Measurements from ENCODE around the gene SV2C.

The SV2C gene

GRCh38 chr5:76380346-76381066, 297.3 kb downstream of the SV2C start:
- no peak for DNase-seq (ENCODE audit: low read depth)

DNA sequence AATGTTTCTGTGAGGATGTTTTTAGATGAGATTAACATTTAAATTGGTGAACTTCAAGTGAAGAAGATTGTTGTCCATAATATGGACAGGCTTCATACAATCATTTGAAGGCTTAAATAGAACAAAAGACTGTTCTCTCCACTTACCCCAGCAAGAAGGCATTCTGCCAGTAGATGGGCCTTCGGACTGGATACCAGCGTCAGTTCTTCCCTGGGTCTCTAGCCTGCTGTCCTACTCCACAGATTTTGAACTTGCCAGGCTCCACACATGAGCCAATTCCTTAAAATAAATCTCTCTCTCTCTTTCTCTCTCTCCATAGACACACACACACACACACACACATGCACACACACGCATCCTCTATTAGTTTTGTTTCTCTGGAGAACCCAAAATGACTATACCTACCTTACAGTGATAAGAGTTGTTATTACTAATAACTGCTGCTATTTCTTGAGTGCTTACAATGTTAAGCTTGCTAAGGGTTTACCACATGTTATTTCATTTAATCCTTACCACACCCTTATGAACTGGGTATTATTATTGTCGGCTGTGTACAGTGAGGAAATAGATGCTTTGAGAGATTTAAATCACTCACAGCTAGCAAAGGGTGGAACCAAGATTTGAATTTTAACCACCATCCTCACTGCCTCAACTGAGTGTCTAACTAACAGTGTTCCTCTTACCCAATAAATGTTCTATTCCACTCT, 300.1 kb downstream of the SV2C start:
- DNase-seq (ENCODE audit: low read depth) = no peak

GRCh38 chr5:76384189-76384588, 301.0 kb downstream of the SV2C start:
- DNase-seq (ENCODE audit: low read depth) = no peak

GRCh38 chr5:76384705-76385104, 301.5 kb downstream of the SV2C start:
- DNase-seq (ENCODE audit: low read depth) = no peak

- no peak for DNase-seq (ENCODE audit: low read depth)
Measured at GRCh38 chr5:76385540-76385939, 302.4 kb downstream of the SV2C start.

- no peak for DNase-seq (ENCODE audit: low read depth)
Measured at GRCh38 chr5:76386360-76386759, 303.2 kb downstream of the SV2C start.

DNA sequence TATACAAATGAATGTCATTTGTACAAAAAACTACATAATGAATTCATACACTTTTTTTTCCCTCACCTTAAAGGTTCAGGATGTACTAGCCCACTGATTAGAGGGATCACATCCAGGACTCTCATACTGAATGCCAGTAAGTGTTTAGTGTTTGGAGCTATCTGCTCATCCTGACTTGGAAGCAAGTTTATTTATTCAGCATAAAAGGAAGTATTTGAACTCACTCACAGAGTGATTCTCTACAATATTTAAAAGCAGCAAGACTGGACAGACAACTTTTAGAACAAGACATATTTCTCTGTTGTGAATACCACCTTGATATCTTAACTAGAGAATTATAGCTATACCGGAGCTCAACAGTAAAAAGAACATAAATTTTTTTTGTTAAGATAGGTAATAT, 305.1 kb downstream of the SV2C start:
- no peak for DNase-seq (ENCODE audit: low read depth)

- no peak for DNase-seq (ENCODE audit: low read depth)
Measured at GRCh38 chr5:76388791-76389512, 305.8 kb downstream of the SV2C start.

DNA sequence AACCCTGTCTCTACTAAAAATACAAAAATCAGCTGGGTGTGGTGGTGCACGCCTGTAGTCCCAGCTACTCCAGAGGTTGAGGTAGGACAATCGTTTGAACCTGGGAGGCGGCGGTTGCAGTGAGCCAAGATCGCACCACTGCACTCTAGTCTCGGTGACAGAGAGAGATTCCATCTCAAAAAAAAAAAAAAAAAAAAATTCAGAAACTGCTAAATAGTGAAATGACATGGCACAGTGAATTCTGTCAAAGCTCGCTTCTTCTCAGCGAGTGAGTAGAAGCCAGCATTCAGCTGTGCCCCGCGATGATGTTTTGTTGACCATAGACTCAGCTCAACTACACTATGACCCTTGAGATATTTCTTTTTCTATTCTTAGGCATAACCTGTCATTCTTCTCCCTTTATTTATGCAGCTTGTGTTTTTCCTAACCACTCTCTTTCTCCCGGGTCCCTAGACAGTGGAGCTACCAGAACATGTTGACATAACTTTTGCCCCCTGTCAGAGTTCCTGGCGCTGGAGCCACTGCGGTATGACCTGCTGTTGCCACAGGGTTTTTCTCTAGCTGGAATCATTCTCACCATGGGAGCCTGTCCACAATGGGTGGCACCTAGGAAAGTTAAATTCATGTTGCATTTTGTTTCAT, 306.5 kb downstream of the SV2C start:
- DNase-seq (ENCODE audit: low read depth) = no peak

- DNase-seq (ENCODE audit: low read depth) = no peak
Measured at GRCh38 chr5:76391014-76391413, 307.8 kb downstream of the SV2C start.

DNA sequence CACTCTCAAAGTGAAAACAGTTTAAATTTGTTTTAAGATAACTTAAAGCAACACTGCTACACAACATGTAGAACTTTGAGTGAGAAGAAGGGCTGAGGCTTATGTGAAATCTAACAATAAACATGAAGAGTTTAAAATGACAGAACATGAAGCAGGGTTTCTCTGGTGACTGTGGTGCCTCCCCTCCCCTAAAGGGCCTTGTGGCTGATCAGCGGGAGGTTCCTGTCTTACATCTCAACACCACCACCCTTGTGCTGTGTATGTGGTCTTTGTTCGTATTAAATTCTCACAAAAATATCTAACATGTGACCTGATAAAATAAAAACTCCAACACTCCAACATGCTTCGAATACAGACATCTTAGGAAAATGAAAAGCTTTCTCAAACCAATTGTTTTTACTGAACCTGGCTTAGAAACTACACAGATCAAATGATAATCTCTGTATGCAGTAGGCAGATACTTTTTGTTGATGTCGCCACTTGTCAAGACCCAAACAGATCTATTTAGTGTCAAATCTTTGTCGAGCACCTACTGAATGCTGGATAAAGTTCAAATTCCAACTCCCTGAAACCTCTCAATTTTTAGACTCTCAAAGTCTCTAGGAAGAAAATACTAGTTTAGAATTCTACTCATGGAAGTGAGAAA, 310.0 kb downstream of the SV2C start:
- DNase-seq (ENCODE audit: low read depth) = no peak

GRCh38 chr5:76397200-76397599, 314.0 kb downstream of the SV2C start:
- DNase-seq (ENCODE audit: low read depth) = no peak

- no peak for DNase-seq (ENCODE audit: low read depth)
Measured at GRCh38 chr5:76399268-76399667, 316.1 kb downstream of the SV2C start.

- DNase-seq (ENCODE audit: low read depth) = no peak
Measured at GRCh38 chr5:76400466-76400865, 317.3 kb downstream of the SV2C start.

DNA sequence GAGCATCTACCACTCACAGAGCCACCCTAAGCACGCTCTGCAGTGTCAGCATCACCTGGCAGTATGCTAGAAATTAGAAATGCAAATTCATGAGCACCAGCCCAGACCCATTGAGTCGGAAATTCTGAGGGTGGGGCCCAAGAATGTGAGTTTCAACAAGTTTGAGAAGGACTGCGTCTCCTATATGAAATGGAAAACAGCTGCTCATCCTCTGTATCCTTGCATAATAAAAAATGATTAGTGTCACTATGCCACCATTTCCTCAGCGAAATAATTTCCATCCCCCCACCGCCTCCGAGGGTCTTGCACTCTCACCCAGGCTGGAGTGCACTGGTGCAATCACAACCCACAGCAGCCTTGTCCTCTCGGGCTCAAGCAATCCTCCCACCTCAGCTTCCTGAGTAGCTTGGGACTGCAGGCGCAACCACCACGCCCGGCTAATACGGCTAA, 318.6 kb downstream of the SV2C start:
- no peak for DNase-seq (ENCODE audit: low read depth)

GRCh38 chr5:76402251-76402885, 319.2 kb downstream of the SV2C start:
- peak; percentile 72 for DNase-seq (ENCODE audit: low read depth)

DNA sequence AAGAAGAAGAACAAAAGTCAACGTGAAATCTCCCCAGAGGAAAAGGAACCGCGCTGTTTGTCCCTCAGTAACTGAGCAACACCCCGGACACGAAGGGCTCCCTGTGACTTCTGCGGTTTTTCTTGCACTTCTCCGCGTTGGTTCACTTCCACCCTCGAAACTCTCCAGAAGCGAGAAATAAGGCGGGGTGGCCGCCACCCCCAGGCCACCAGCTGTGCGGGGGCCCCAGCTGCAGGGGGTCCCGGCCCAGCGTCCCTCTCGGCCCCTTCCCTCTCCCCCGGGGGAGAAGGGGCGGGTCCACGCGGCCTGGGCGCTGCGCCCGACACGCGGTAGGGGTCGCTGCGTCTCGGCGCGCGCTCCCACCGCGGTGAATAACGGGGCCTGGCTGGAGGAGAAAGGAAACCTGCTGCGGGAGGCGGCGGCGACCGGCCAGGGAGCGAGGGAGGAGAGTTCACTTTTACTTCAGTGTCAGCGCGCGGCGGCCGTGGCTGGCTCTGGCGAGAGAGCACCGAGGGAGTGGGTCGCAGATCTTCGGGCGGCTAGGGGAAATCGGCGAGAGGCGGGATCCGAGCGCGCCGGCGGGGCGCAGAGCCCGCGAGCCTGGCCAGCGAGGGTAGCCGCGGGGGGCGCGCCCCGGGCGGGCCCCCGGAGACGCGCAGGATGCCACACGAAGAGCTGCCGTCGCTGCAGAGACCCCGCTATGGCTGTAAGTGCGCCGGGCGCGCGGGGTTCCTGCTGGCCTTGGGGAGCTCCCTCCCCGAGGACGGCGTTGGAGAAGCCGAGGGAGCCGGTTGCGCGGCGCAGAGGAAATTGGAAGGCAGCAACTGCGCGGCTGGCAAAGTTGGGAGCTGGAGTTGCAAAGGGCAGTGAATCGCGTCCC, 319.9 kb downstream of the SV2C start, which contains the start of gene IQGAP2:
IQGAP2 (plus strand) TSS at position 400 of the 880 bp plus-strand sequence; CDS start at position 661, 261 bp downstream.
- peak; percentile 73 for DNase-seq (ENCODE audit: low read depth)

Data from stimulated activated CD8-positive, alpha-beta memory T cell treated with anti-CD3 and anti-CD28 coated beads, Interleukin-4, amount 100 ng/mL, for 24 hours (primary cell).